Hematopoietic multipotent progenitor cell treated with erythropoietin and hydrocortisone succinate and interleukin-3 and kit ligand, for 8 days (in vitro differentiated cells): ENCODE data around the gene PYM1.
"Not testable (repeated sequence)": the region's sequence is repeated elsewhere in the genome, so short reads cannot be mapped to it uniquely, and the experiment has no call there.

Source experiments
- DNase-seq: peaks from one replicate; pipeline ENCODE4 v3.0.0-alpha.2; 2015

The PYM1 gene

DNA sequence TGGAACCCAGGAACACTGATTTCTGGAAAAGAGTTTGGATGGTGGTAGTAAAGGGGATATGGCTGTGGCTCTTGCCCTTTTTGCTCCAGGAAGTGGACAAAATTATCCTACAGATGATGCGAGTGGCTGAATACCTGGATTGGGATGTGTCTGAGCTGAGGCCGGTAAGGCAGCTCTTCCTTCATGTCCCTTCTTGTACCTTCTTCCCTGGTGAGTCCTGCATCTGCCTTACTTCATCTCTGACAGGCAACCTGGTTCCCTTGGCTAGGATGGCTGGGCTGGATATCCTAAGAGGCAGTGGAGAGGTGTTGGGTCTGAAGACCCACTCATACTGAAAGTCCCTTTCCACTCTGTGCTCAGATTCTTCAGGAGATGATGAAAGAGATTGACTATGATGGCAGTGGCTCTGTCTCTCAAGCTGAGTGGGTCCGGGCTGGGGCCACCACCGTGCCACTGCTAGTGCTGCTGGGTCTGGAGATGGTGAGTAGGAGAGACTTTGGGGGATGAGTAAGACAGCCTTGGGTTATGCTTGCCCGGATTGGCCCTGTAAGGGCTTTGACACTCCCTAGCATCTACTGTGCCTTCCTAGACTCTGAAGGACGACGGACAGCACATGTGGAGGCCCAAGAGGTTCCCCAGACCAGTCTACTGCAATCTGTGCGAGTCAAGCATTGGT, 11.3 kb upstream of the PYM1 start:
- no peak for DNase-seq

DNA sequence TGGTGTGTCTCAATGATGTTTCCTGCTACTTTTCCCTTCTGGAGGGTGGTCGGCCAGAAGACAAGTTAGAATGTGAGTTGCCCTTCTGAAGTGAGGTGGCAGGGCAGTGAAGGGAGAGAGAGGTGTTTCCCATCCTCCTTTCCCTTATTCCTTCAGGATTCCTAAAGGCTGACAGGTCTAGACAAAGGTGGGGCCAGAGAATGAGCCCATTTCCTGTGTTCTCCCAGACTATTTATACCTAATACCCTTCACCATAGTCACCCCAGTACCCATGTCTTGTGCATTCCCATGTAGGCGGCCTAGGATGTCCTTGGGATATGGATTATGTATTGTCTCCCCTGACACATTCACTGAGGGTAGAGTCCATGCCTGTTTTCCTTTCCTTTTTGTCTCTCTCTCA, 10.3 kb upstream of the PYM1 start:
- DNase-seq: no peak

DNA sequence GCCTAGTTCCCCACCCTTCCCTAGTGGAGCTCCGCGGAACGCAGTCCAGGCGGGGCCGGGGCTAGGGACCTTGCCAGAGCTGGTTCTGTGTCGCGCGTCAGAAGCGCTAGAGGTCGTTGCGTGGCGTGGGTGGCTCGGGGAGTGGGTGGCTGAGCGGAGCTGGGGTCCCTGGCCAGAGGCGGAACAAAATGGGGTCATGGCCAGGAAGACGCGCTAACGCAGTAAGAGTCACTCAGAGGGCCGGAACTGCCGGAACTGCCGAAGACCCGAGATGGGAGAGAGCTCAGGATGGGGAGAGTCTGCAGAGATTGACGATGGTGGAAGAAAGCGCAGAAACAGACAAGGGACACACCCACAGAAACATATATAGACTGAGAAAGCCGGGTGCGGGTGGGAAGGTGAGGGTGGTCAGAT, 8.1 kb upstream of the PYM1 start:
- no peak for DNase-seq

DNA sequence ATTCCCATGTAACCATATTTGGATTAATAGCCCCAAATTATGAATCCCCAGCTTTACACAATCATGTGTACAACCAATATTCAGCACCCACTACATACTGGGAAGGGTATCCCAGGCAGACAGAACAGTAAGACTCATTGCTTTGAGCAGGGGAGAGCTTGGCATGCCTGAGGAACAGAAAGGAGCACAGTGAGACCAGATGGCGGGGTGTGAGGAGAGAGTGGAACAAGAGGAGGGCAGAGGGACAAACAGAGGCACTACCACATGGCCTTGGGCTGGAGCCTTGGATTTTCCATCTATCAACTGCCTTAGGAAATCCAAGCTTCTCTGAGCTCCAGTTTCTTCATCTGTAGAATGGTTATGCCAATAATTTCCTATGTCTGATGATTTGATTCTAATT, 7.1 kb upstream of the PYM1 start:
- DNase-seq: no peak

DNA sequence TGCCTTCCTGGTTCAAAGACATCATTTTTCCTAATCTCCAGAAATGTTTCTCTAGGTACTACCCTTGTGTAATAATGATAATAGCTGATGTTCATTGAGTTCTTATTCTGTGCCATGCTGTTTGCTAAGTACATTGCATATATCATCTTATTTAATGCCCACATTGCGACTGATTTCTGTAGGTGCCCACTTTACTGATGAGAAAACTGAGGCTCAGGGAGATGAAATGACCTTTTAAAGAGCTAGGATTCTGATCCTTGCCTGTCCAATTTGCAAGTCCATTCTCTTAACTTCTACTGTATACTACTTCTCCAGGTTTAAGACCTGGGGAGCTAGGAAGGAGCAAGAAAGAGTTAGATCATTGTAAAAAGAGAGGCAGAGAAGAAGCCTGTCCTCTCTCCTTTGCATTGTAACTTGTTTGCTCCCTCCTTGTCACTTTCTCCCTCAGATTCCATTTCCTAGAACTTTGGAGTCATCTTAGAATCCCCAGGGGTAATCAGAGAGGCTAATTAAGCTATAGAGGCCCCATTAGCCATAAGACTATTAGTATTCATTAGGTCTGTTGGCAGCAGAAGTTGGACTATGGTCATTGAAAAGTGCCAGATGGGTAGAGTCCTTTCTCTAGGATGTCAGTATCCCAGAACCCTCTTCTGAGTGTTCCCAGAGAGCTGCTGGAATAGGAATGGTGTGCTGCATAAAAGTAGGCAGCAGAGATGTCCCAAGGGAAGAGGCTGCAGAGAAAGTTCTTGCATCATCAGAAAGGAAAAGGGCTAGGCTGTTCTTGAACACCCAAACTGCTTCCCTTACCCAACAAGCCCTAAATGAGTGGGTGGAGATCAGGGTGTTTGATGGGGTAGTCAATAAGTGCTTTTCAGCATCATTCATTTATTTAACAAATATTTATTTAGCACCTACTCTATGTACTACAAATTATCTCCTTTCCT, 6.4 kb upstream of the PYM1 start:
- no peak for DNase-seq

DNA sequence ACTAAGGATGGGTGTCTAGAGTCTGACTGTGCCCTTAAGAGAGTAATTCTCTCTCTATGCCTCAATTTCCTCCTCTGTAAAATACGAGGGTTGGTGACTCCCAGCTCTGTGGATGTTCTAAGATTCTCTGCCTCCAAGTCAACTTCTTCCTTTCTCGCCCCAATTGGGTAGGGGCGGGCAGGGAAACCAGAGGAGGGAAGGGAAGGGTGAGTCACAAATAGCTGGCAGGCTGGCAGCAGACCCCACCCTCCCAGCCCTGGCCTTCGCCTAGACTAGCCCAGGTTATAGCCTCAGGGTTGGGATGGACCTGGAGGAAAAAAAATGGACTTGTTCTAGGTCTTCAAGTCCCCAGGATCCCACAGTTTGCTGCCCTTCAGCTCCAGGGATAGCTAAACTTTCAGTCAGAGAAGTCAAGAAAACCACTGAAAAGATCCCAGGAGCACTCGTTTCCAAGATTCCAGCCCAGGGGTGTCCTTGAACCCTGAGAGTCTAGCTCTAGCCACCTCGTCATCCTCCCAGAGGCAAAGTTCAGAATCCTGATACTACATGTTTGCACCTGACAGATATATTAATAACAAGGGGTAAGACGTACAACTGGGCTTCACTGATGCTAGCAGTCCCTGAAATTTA, 5.6 kb upstream of the PYM1 start:
- peak; percentile 53 for DNase-seq

DNA sequence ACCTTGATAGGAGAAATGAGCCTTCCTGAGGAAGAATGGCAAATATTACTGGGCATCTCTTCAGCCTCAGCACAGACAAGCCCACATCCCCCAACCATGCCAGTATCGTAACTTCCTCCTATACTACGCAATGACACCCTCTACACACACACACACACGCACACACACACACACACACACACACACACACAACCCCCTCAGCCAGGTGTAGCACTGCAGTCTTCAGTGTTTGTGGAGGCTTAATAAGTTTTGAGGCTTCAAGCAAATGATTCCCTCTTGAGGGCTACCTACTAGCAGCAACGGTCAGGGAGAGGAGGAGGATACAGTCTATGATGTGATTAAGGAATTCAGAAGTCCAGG, 4.8 kb upstream of the PYM1 start:
- peak; percentile 19 for DNase-seq

DNA sequence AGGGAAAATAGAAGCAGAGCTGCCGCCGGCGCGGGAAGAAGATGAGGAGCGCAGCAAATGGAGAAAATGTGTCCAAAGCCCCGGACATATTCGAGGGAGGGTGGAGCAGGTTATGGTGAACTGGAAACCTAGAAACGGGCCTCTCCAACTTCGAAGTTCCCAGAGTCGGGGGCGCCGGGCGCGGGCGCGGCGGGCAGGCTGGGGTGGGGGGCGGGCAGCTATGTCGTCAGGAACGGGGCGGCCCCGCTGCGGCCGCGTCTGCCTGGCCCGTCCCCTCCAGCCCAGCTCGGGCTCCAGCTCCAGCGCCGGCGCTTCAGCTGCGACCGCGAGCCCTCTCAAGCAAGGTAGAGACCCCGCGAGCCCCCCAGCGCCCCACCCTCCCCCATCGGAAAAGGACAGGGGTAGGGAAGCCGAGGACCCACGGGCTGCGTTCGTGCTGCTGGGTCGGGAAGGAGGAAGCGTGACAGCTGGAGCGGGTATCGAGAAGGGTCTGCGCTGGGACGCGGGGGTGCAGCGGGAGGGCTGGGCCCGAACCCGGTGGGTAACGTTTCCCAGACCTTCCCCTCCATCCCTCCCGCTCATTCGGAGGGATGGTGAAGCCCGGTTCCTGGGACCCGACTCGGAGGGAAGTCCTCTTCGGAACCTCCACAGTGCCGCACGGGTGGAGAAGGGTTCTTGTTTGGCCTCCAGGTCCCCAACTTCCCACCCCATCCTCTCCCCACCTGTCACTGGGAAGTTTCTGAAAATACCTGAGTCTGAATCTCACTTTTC, 4.3 kb upstream of the PYM1 start:
- no peak for DNase-seq

DNA sequence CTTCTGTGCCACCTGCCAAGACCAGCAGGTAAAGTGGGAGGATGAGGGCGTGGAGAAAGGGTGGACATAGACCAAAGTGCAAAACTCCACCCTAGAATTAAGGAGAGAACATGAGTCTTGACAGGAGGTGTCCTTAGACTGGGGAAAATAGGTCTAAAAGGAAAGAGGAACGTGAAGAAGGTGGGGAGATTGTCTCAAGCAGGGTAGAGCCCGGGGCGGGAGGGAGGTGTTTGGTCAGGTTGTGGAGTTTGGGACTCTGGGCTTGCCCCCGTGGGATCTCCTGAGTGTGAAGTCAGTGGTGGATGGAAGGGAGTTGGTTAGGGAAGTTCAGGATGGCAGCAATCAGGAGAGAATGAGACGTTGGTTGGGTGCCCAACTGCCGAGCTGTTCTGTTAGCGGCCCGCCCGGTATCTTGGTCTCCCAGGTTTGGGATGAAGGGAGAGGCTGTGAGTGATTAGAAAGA, 3.7 kb upstream of the PYM1 start:
- peak; percentile 65 for DNase-seq

DNA sequence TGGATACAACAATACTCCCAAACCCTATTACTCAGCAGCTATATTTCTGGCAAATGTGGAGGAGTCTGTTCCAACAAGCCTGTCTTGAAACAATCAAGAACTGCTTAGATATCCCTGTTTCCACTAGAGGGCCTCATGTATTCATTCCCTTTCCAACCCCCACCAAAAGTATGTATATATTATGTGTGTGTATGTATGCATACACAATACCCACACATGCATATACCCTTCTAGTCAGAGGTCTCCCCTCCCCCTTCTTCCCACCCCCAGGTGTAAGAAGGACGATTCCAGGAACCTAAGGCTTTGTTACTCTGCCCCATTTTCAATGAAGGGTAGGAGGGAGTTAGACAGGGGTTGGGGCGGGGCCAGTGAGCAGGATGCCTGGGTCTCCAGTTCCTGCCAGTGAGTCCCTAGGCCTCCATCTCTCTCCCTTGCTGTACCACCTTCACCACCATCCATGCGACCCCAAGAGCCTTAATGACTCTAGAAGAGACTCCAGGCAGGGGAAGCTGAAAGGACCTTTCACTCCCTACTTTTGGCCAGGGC, 3.1 kb upstream of the PYM1 start, which contains the start of gene DGKA:
Gene DGKA (plus strand): TSS at position 392 of the 546 bp plus-strand sequence. CDS start 5,342 bp downstream, outside the sequence.
- peak; percentile 87 for DNase-seq

DNA sequence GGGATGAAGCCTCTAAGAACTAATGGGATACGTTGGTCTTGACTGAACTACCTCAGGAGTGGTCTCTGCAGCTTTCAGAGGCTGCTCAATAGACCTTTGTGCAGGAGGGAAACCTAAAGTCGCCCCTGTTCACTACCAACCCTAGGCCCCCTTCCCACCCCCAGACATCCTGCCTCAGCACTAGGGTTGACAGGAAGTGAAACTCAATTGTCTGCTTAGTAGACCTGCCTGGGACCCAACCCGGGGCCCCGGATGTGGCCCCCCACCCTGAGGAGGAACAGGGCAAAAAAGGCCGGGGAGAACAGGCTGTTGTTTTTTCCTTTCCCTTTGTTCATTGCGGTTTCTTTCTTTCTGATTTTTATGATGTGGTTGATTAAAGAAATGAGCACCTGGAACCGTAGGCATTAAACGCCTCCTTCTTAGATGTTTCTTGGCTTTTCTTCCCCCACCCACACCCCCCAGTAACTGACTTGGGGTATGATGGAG, 1.7 kb upstream of the PYM1 start:
- DNase-seq: no peak

DNA sequence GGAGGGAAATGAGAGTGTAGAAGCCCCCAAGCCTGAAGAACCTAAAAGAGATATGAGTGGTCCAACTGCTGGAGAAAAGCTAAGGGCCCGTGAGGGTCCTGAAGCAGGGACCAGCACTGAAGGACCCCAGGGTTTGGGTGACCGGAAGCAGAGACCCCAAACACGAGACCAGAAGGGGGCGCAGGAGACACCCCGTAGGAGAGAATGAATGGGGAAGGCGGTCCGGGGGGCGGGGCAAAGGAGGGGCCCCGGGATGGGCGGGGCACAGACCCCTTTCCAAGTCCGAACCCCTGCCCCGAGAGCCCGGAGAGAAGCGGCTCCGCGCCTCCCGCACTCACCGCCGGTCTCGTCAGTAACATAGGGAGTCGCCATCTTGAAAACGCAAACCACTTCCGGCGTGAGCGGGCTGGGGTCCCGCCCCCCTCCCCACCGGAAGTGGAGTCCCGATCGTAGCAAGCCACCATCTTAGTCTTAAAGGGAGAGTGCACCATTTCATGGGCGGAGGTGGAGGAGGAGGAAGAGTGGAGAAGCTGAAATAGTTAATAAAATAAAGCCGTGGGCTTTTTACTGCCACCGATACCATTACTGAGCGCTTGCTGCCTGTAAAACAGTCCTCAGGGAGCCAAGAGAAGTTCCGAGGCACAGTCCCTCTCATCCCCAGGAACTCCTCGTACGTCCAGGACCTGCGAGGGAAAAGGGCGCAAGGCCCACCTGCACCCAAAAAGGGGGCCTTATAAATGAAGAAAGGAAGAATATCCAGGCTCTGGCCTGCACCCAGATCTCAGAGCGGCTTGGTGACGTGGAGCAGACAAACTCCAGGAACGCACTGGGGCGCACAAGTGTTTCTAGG, 731 bp downstream of the PYM1 start:
- peak; percentile 95 for DNase-seq

DNA sequence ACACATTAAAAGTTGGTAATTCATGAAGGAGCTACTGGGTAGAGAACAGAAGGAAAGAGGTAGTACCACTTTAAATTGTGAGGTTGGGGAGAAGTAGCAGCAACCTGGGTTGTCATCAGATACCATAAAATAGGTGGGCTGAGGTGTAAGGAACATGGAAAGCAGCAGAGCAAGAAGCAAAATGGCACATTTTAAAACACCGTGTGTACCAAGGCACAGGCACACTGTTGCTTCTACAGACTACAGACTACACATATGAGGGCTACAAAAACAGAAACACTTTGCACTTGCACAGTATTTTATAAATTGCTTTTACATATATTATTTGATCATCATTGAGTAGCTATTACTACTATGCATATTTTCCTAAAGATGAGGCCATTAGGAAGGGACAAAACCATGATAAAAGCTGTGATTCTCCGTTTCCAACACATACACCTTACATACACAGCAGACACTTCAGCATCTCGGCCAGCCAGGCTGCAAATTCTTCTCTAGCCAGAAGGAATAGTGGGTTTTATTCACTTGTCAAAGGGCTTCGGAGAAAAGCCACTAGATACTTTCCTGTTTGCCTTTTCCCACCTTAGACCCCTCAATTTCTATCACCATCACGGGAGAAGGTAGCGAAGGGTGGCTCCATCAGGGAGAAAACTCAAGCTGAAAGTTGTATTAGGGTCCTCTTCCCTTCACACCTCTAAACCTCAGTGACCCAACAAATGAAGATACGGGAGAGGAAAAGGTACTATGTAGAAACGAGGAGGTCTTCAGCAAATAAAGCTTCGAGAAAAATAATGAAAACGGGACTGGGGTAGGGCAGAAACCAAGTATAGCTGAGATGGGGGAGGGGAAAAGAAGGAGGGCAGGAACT, 1.6 kb downstream of the PYM1 start:
- no peak for DNase-seq

DNA sequence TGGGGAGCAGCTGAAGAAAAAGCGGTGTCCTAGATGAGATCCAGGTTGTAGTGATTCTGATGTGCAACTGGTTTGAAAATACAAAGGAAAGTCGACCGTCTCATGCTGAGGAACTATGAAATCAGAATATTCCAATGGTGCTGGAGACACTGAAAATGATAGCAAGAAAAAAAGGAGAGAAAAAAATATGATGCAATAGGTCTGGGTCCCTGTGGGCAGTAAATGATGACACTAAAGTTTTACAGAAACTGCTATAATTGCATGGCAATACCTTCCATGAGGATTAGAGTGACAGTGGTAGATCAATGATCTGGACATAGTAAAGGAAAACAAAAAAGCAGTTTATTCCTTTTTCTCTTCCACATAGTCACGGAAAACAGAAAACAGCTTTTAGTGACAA, 2.3 kb downstream of the PYM1 start:
- DNase-seq: no peak

DNA sequence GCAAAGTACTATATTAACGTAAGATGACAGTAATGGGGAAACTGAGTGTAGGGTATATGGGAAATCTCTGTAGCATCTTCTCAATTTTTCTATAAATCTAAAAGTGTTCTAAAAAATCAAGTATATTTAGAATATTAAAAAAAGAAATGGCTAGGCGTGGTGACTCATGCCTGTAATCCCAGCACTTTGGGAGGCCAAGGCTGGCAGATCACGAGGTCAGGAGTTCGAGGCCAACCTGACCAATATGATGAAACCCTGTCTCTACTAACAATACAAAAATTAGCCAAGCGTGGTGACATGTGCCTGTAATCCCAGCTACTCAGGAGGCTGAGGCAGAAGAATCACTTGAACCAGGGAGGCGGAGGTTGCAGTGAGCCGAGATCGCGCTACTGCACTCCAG, 4.0 kb downstream of the PYM1 start:
- not testable (repeated sequence) for DNase-seq

DNA sequence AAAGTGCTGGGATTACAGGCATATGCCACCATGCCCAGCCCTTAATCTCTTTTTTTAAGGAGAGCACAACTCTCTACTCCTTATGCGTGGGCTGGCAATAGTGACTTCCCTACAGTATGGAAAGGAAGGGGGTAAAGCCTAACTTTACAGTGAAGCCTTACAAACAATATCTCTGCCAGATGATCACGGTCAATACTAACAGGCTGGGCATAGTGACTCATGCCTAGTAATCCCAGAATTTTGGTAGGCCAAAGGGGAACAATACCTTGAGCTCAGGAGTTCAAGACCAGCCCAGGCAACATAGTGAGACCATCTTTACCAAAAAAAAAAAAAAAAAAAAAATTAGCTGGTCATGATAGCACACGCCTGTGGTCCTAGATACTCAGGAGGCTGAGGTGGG, 5.6 kb downstream of the PYM1 start:
- DNase-seq: no peak

DNA sequence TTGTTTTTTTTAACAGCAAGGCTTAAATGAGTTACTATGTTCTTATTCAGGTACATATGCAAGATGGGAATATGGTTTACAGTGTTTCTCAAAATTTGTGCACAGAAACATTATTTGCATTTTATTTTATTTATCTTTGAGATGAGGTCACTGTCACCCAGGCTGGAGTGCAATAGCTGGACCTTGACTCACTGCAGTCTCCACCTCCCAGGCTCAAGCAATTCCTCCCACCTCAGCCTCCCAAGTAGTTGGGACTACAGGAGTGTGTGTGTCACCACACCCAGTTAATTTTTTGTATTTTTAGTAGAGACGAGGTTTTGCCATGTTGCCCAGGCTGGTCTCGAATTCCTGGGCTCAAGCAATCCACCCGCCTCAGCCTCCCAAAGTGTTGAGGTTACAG, 8.7 kb downstream of the PYM1 start:
- not testable (repeated sequence) for DNase-seq

DNA sequence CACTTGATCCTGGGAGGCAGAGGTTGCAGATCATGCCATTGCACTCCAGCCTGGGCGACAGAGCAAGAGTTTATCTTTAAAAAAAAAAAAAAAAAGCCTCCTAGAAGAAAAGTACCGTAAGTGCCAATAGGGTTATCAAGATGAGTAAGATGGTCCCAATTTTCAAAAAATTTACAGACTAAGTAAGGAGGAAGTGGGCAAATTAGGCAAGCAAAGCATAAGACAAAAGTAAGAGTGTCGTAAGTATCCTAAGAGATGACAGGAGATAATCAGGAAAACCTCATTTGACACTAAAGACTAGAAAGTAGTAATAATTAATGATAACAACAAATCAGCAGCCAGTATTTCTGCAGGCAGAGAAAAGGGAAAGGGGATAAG, 12.2 kb downstream of the PYM1 start:
- DNase-seq: no peak

DNA sequence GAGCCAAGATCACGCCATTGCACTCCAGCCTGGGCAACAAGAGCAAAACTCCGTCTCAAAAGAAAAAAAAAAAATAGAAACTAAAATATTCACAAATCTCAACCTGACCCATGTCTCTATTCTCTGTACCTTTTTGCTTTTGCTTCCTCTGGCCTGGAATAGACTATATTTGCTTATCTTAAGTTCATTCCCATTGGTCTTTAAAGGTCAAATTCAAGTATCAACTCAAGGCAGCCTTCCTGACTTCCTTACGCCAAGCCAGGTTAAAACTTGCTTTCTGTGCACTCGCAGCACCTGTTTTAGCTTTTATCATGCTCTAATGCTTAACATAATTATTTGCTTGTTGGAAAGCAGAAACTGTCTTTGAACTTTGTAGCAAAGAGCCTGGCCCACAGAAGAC, 14.8 kb downstream of the PYM1 start:
- no peak for DNase-seq

DNA sequence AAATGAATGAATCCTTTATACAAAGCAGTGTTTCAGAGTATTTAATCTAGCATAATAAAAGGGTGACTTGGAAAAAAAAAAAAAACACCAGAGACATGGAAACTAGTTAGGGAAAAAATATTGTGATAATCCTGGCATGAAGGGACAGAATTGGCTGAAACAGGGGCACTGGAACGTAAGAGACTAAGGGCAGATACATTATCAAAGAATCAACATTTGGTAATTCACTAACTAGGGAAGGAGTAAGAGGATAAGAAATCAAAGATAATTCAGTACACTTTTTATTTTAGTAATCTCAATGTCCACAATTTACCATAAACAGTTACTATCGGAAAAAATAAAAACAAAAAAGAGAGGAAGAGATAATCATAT, 18.2 kb downstream of the PYM1 start:
- DNase-seq: no peak
